WTC11 (cell line): Measurements from ENCODE around the gene TMEM179B.

ENCODE experiments used
- CBFB ChIP-seq: sonication (generic); formaldehyde crosslinking; IDR thresholded peaks from 2 replicates; pipeline ENCODE4 v1.8.1; 2022; ENCODE audit warnings: mild to moderate bottlenecking, low read depth, missing genetic modification reagents
- CTCF ChIP-seq: fragments of 200-600 bp; IDR thresholded peaks from 2 replicates; pipeline ENCODE4 v1.8.0; 2022; ENCODE audit warnings: antibody characterized with exemption
- ESRRA ChIP-seq: sonication (generic); formaldehyde crosslinking; IDR thresholded peaks from 2 replicates; pipeline ENCODE4 v1.8.1; 2022; ENCODE audit warnings: mild to moderate bottlenecking, missing genetic modification reagents, borderline replicate concordance
- HMGXB4 ChIP-seq: sonication (generic); formaldehyde crosslinking; IDR thresholded peaks from 2 replicates; pipeline ENCODE4 v1.8.1; 2023; ENCODE audit warnings: mild to moderate bottlenecking, moderate library complexity, missing genetic modification reagents
- JUN ChIP-seq: sonication (generic); formaldehyde crosslinking; IDR thresholded peaks from 2 replicates; pipeline ENCODE4 v1.8.0; 2023; ENCODE audit warnings: mild to moderate bottlenecking, missing genetic modification reagents
- MAX ChIP-seq: sonication (generic); formaldehyde crosslinking; IDR thresholded peaks from 2 replicates; pipeline ENCODE4 v1.8.0; 2022; ENCODE audit warnings: mild to moderate bottlenecking, missing genetic modification reagents
- NFE2L1 ChIP-seq: sonication (generic); formaldehyde crosslinking; IDR thresholded peaks from 2 replicates; pipeline ENCODE4 v1.8.1; 2023; ENCODE audit warnings: missing genetic modification reagents
- USF2 ChIP-seq: sonication (generic); formaldehyde crosslinking; IDR thresholded peaks from 2 replicates; pipeline ENCODE4 v1.8.1; 2023; ENCODE audit warnings: mild to moderate bottlenecking, missing genetic modification reagents, moderate library complexity

- TF ChIP-seq CTCF, result no peak
- no peak for TF ChIP-seq ESRRA
- TF ChIP-seq MAX (CRISPR knock-in tag), result no peak
- TF ChIP-seq NFE2L1 (CRISPR knock-in tag), result no peak
- TF ChIP-seq HMGXB4 (CRISPR knock-in tag), result no peak
- TF ChIP-seq USF2 (CRISPR knock-in tag), result no peak
- no peak for TF ChIP-seq JUN (CRISPR knock-in tag)
- TF ChIP-seq CBFB (CRISPR knock-in tag), result no peak
Observed at GRCh38 chr11:62817129-62817528, 29.9 kb downstream of the TMEM179B start.
